ENCODE data around the gene GNAT1. TPM values are rescaled to one million over a fixed set of nuclear protein-coding genes. Genes with fewer than 3 reads are reported as not detected.

Gene GNAT1
- total RNA-seq, 1 experiment from 2014 or later: not detected

Other genes with a start within 250 kb of the GNAT1 start
- 69.1 and 104 TPM in 2 replicates for gene RBM5, start 102.7 kb upstream of the GNAT1 start, total RNA-seq (2014; rRNA removed; shearing (Covaris generic))
- gene SEMA3F, start 36.3 kb upstream of the GNAT1 start, total RNA-seq (2014; rRNA removed; shearing (Covaris generic)): 40.5 and 44.5 TPM in 2 replicates
- 0.21 and 0.22 TPM in 2 replicates for gene SLC38A3, start 13.7 kb downstream of the GNAT1 start, total RNA-seq (2014; rRNA removed; shearing (Covaris generic))
- gene GNAI2, start 44.6 kb downstream of the GNAT1 start, total RNA-seq (2014; rRNA removed; shearing (Covaris generic)): 204 and 246 TPM in 2 replicates
- 2.8 and 4.4 TPM in 2 replicates for gene SEMA3B, start 77.5 kb downstream of the GNAT1 start, total RNA-seq (2014; rRNA removed; shearing (Covaris generic))
- gene LSMEM2, start 87.5 kb downstream of the GNAT1 start, total RNA-seq (2014; rRNA removed; shearing (Covaris generic)): 0.07 and 1.2 TPM in 2 replicates
- 118 and 146 TPM in 2 replicates for gene IFRD2, start 100.8 kb downstream of the GNAT1 start, total RNA-seq (2014; rRNA removed; shearing (Covaris generic))
- gene HYAL3, start 107.8 kb downstream of the GNAT1 start, total RNA-seq (2014; rRNA removed; shearing (Covaris generic)): 3.5 and 5.7 TPM in 2 replicates
- 23.7 and 28.3 TPM in 2 replicates for gene NAA80, start 107.8 kb downstream of the GNAT1 start, total RNA-seq (2014; rRNA removed; shearing (Covaris generic))
- 5.4 and 8.2 TPM in 2 replicates for gene HYAL1, start 112.0 kb downstream of the GNAT1 start, total RNA-seq (2014; rRNA removed; shearing (Covaris generic))
- 122 TPM in 2 replicates for gene HYAL2, start 131.1 kb downstream of the GNAT1 start, total RNA-seq (2014; rRNA removed; shearing (Covaris generic))
- 36.3 and 42.1 TPM in 2 replicates for gene TUSC2, start 136.6 kb downstream of the GNAT1 start, total RNA-seq (2014; rRNA removed; shearing (Covaris generic))
- gene RASSF1, start 149.2 kb downstream of the GNAT1 start, total RNA-seq (2014; rRNA removed; shearing (Covaris generic)): 11.4 and 16.7 TPM in 2 replicates
- gene ZMYND10, start 154.1 kb downstream of the GNAT1 start, total RNA-seq (2014; rRNA removed; shearing (Covaris generic)): 1.1 and 1.3 TPM in 2 replicates
- 41.1 and 41.6 TPM in 2 replicates for gene NPRL2, start 159.2 kb downstream of the GNAT1 start, total RNA-seq (2014; rRNA removed; shearing (Covaris generic))
- 19.0 and 20.0 TPM in 2 replicates for gene CYB561D2, start 159.3 kb downstream of the GNAT1 start, total RNA-seq (2014; rRNA removed; shearing (Covaris generic))
- 33.1 and 38.7 TPM in 2 replicates for gene TMEM115, start 167.9 kb downstream of the GNAT1 start, total RNA-seq (2014; rRNA removed; shearing (Covaris generic))

Data from H7 (cell line).